ENCODE results near the gene LRRC14B. TPM values are rescaled to one million over a fixed set of nuclear protein-coding genes. Genes with fewer than 3 reads are reported as not detected.
"Not testable (repeated sequence)": the region's sequence is repeated elsewhere in the genome, so short reads cannot be mapped to it uniquely, and the experiment has no call there.

Gene LRRC14B
- total RNA-seq, 1 donor from 2014 or later = not detected

GRCh38 chr5:223791-224190 lies 32.5 kb downstream of the LRRC14B start:
- POLR2A ChIA-PET = no interaction called here
- intact Hi-C loops (cut with micrococcal nuclease) = no loop called here
- CTCF ChIA-PET = no interaction called here
- peaks cover 31% of the 10 kb centered on the region for H3K4me1 Mint-ChIP-seq
- peaks cover 47% of the 10 kb centered on the region for H3K36me3 Mint-ChIP-seq (ENCODE audit: low read depth)
- no peak for DNase-seq
- TF ChIP-seq, protein P1, sequence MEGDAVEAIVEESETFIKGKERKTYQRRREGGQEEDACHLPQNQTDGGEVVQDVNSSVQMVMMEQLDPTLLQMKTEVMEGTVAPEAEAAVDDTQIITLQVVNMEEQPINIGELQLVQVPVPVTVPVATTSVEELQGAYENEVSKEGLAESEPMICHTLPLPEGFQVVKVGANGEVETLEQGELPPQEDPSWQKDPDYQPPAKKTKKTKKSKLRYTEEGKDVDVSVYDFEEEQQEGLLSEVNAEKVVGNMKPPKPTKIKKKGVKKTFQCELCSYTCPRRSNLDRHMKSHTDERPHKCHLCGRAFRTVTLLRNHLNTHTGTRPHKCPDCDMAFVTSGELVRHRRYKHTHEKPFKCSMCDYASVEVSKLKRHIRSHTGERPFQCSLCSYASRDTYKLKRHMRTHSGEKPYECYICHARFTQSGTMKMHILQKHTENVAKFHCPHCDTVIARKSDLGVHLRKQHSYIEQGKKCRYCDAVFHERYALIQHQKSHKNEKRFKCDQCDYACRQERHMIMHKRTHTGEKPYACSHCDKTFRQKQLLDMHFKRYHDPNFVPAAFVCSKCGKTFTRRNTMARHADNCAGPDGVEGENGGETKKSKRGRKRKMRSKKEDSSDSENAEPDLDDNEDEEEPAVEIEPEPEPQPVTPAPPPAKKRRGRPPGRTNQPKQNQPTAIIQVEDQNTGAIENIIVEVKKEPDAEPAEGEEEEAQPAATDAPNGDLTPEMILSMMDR (IDR thresholded peaks at IDR 0.05) = no peak
- H3K27me3 Mint-ChIP-seq = no peaks in the 10 kb centered on the region
- no peak for ATAC-seq (ENCODE audit: low read depth)
- no peak overlapping the region for H3K4me3 Mint-ChIP-seq
- no peaks in the 10 kb centered on the region for H3K9me3 Mint-ChIP-seq
- H3K27ac Mint-ChIP-seq = no peak overlapping the region

DNA sequence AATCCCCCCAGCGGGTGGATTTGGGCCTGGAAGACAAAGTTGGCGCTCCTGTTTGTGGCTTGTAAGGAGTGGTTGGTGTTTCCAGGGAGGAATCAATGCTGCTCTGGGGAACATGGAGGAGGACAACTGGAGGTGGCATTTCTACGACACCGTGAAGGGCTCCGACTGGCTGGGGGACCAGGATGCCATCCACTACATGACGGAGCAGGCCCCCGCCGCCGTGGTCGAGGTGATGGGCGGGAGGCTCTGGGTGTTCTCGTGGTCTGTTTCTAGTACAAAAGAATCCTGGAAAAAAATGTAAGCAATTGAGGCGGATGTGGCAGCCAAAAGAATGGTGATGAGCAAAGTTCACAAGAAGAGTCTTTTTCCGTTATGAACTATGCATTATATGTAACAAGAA lies 34.0 kb downstream of the LRRC14B start:
- DNase-seq (no peak), ATAC-seq (ENCODE audit: low read depth) (no peak)
- Mint-ChIP-seq H3K27ac (no peak overlapping the region), H3K4me1 (peaks cover 21% of the 10 kb centered on the region), H3K27me3 (no peaks in the 10 kb centered on the region), H3K4me3 (no peak overlapping the region), H3K36me3 (ENCODE audit: low read depth) (peaks cover 58% of the 10 kb centered on the region), H3K9me3 (no peaks in the 10 kb centered on the region)
- intact Hi-C loops (cut with micrococcal nuclease) = no loop called here
- ChIA-PET POLR2A (no interaction called here), CTCF (no interaction called here)
- TF ChIP-seq, protein P1 (IDR thresholded peaks at IDR 0.05) = no peak

- POLR2A ChIA-PET = interaction anchor here (0.7 kb wide), 1 partner anchor 89 kb away, joined by 4 read pairs; no protein-coding TSS in a partner anchor
- peaks cover 76% of the 10 kb centered on the region for H3K36me3 Mint-ChIP-seq (ENCODE audit: low read depth)
- H3K9me3 Mint-ChIP-seq; CTCF ChIA-PET; DNase-seq; H3K27me3 Mint-ChIP-seq; H3K4me3 Mint-ChIP-seq; H3K4me1 Mint-ChIP-seq; ATAC-seq (ENCODE audit: low read depth); H3K27ac Mint-ChIP-seq; intact Hi-C loops (cut with micrococcal nuclease): not testable (repeated sequence)
These were observed 36.1 kb downstream of the LRRC14B start for GRCh38 chr5:227375-227774.

GRCh38 chr5:228886-229285 lies 37.6 kb downstream of the LRRC14B start:
- H3K4me1 Mint-ChIP-seq = no peaks in the 10 kb centered on the region
- CTCF ChIA-PET = no interaction called here
- TF ChIP-seq, protein P1 (IDR thresholded peaks at IDR 0.05) = no peak
- H3K9me3 Mint-ChIP-seq = no peaks in the 10 kb centered on the region
- intact Hi-C loops (cut with micrococcal nuclease) = no loop called here
- POLR2A ChIA-PET = no interaction called here
- H3K36me3 Mint-ChIP-seq (ENCODE audit: low read depth) = peaks cover 86% of the 10 kb centered on the region
- ATAC-seq (ENCODE audit: low read depth) (no peak), DNase-seq (no peak)
- no peak overlapping the region for H3K4me3 Mint-ChIP-seq
- H3K27ac Mint-ChIP-seq = no peak overlapping the region
- no peaks in the 10 kb centered on the region for H3K27me3 Mint-ChIP-seq

DNA sequence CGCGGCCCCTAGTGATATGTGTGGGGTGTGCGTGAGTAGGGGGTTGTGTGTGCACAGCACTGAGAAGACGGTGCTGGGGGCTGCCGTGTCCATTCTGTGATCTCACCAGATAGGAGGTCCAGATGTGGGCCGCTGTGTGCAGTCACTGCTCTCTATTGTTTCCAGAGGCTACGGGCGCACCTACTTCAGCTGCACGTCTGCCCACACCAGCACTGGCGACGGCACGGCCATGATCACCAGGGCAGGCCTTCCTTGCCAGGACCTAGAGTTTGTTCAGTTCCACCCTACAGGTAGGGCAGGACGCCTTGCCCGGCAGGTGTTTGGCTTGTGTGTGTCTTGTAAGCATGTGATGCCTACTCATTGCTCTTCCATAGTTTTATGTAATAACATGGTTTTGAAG lies 39.4 kb downstream of the LRRC14B start:
- Mint-ChIP-seq H3K9me3 (no peaks in the 10 kb centered on the region), H3K4me1 (no peaks in the 10 kb centered on the region), H3K27ac (no peak overlapping the region), H3K4me3 (no peak overlapping the region), H3K27me3 (no peaks in the 10 kb centered on the region), H3K36me3 (ENCODE audit: low read depth) (peaks cover 85% of the 10 kb centered on the region)
- ATAC-seq (ENCODE audit: low read depth) (no peak), DNase-seq (no peak)
- POLR2A ChIA-PET = no interaction called here
- CTCF ChIA-PET = no interaction called here
- TF ChIP-seq, protein P1 (IDR thresholded peaks at IDR 0.05) = no peak
- intact Hi-C loops (cut with micrococcal nuclease) = loop anchor here (10.0 kb wide), 1 partner anchor 1364 kb away; no protein-coding TSS in a partner anchor

GRCh38 chr5:231661-232060 lies 40.4 kb downstream of the LRRC14B start:
- DNase-seq = no peak
- POLR2A ChIA-PET = no interaction called here
- TF ChIP-seq, protein P1 (IDR thresholded peaks at IDR 0.05) = no peak
- Mint-ChIP-seq H3K27me3 (no peaks in the 10 kb centered on the region), H3K4me1 (no peaks in the 10 kb centered on the region), H3K36me3 (ENCODE audit: low read depth) (peaks cover 87% of the 10 kb centered on the region), H3K4me3 (no peak overlapping the region), H3K27ac (no peak overlapping the region), H3K9me3 (no peaks in the 10 kb centered on the region)
- no peak for ATAC-seq (ENCODE audit: low read depth)
- intact Hi-C loops (cut with micrococcal nuclease) = loop anchor here (10.0 kb wide), 1 partner anchor 1363 kb away; no protein-coding TSS in a partner anchor
- CTCF ChIA-PET = no interaction called here

GRCh38 chr5:233426-233825 lies 42.1 kb downstream of the LRRC14B start:
- CTCF ChIA-PET; H3K4me1 Mint-ChIP-seq; H3K4me3 Mint-ChIP-seq; ATAC-seq (ENCODE audit: low read depth); H3K27ac Mint-ChIP-seq; POLR2A ChIA-PET; DNase-seq; H3K27me3 Mint-ChIP-seq; H3K9me3 Mint-ChIP-seq: not testable (repeated sequence)
- H3K36me3 Mint-ChIP-seq (ENCODE audit: low read depth) = peaks cover 85% of the 10 kb centered on the region
- intact Hi-C loops (cut with micrococcal nuclease) = loop anchor here (10.0 kb wide), 1 partner anchor 1361 kb away; no protein-coding TSS in a partner anchor

Measured in activated B cell treated with CpG ODN at 0.5 μM for 24 hours (primary cell).